BE2C (cell line): ENCODE data around the gene BID.

Experiments used
- DNase-seq: peaks from one replicate; pipeline ENCODE4 v3.0.0-alpha.2; 2020
- H3K27me3 ChIP-seq: fragments of 250-450 bp; sonication (Bioruptor Pico); 2 replicates; pipeline ENCODE4 v1.5.1; 2020; ENCODE audit warnings: mild to moderate bottlenecking
- H3K36me3 ChIP-seq: fragments of 250-450 bp; sonication (Bioruptor Pico); 2 replicates; pipeline ENCODE4 v1.5.1; 2020; ENCODE audit warnings: mild to moderate bottlenecking
- H3K4me1 ChIP-seq: fragments of 250-450 bp; sonication (Bioruptor Pico); 2 replicates; pipeline ENCODE4 v1.5.1; 2020
- H3K4me3 ChIP-seq: 2 replicates; pipeline ENCODE4 v1.5.1; 2011; ENCODE audit warnings: low read depth, low read length
- H3K9me3 ChIP-seq: fragments of 250-450 bp; sonication (Bioruptor Pico); 2 replicates; pipeline ENCODE4 v1.5.1; 2020
- TF ChIP-seq, protein P1 (sequence below): IDR thresholded peaks from 2 replicates; pipeline ENCODE4 v1.5.1; 2012; ENCODE audit warnings: mild to moderate bottlenecking, low read depth, low read length

Gene BID

DNA sequence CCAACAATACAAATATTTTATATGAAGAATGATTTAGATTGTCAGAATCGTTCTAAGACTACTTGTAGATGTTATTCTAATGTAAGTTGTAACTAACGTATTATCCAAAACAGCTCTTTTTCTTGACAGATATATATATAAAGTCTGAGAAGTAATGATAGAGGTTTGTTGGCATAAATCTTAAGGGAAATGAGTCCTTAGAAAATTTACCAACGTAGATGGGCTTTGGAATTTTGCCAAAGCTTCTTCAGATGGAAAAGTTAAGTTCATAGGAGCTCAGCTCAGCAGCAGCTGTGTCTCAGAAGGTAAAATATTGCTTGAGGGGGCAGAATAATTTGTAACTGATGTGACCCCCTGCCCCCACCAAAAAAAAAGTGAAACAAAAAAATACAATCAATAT, 66.7 kb downstream of the BID start:
- DNase-seq, result no peak
- TF ChIP-seq, protein P1, sequence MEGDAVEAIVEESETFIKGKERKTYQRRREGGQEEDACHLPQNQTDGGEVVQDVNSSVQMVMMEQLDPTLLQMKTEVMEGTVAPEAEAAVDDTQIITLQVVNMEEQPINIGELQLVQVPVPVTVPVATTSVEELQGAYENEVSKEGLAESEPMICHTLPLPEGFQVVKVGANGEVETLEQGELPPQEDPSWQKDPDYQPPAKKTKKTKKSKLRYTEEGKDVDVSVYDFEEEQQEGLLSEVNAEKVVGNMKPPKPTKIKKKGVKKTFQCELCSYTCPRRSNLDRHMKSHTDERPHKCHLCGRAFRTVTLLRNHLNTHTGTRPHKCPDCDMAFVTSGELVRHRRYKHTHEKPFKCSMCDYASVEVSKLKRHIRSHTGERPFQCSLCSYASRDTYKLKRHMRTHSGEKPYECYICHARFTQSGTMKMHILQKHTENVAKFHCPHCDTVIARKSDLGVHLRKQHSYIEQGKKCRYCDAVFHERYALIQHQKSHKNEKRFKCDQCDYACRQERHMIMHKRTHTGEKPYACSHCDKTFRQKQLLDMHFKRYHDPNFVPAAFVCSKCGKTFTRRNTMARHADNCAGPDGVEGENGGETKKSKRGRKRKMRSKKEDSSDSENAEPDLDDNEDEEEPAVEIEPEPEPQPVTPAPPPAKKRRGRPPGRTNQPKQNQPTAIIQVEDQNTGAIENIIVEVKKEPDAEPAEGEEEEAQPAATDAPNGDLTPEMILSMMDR, result no peak
- no peaks in the 10 kb centered on the region; the same call in 1 of the 2 replicates for H3K27me3 ChIP-seq
- peak overlapping the region; percentile 28 for H3K4me3 ChIP-seq
- H3K9me3 ChIP-seq, result no peaks in the 10 kb centered on the region
- H3K36me3 ChIP-seq, result peaks cover 25% of the 10 kb centered on the region
- peaks cover 20% of the 10 kb centered on the region for H3K4me1 ChIP-seq

DNA sequence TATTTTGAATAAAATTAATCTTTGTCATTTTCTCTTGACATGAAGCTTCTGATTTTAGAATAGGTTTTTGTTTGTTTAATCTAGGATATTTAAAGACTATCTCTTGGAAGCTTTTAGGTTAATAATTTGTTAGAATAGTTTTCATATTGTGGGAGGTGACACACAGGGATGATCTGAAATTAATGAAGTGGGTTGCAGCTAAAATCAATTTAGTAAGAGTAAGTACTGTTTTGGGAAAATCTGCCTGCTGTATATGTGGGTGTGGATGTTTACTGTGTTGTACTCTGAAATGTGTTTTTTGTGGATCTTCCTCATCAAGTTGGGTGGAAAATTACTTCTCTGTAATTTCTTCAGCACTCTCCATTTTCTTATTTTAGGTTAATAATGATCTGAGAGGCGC, 67.3 kb downstream of the BID start:
- H3K9me3 ChIP-seq, result no peaks in the 10 kb centered on the region
- H3K36me3 ChIP-seq, result peaks cover 28% of the 10 kb centered on the region
- TF ChIP-seq, protein P1, result no peak
- H3K27me3 ChIP-seq, result no peaks in the 10 kb centered on the region; the same call in 1 of the 2 replicates
- DNase-seq, result no peak
- H3K4me3 ChIP-seq, result peak overlapping the region; percentile 28
- H3K4me1 ChIP-seq, result peaks cover 16% of the 10 kb centered on the region

DNA sequence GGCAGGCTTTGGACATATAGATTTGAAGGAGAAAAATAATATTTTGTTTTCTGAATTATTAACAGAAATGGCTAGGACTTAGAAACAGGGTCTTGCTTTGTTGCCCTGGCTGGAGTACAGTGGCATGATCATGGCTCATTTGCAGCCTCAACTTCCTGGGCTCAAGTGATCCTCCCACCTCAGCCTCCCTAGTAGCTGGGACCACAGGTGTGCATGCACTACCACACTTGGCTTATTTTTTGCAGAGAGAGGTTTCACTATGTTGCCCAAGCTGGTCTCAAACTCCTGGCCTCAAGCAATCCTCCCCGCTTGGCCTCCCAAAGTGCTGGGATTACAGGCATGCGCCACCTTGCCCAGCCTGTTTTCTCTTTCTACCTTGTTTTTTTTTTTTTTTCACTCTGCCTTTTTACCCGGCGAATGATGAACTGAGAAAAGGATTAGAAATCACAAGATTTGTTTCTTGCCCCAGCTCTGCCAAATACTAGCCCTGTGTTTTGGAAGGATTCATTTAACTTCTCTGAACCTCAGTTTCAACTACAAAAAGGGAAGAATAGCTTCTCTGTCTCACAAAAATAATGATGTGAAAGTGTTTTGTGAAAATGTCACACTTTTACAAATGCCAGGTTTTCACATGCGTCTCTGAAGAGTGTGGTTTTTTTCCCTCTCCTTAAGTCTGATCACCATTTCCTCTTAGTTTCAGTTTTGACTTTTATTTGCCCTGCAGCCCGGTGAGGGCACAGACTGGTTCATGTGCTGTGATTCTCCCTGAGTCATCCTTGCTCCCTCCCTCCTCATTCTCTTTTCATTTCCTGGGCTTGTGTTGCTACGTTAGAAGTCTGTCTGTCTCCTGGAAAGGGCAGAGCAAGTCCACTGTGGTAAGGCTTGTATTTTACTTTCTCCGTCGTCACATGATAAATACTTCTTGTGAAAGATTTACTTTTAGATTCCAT, 68.0 kb downstream of the BID start:
- Histone ChIP-seq H3K27me3 (no peaks in the 10 kb centered on the region; the same call in 1 of the 2 replicates), H3K4me3 (peak overlapping the region; percentile 28), H3K9me3 (no peaks in the 10 kb centered on the region), H3K36me3 (peaks cover 28% of the 10 kb centered on the region), H3K4me1 (peaks cover 16% of the 10 kb centered on the region)
- peak; percentile 46 for DNase-seq
- TF ChIP-seq, protein P1, result no peak

DNA sequence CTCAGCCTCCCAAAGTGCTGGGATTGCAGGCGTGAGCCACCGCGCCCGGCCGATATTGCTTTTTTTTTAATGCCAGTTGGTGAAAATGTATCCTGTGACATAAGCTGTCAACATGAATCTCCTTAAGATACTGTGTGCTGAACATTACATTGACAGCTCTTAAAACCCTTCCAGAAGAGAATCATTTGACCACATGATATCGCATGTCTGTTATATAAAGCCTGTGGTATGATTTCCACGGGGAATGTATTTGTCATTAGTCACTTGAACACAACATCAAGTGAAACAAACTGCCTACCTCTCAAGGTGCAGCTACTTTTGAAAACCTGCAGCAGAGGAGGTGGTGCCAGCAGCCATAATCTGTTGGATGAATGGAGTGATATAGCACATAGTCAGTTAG, 68.7 kb downstream of the BID start:
- Histone ChIP-seq H3K4me3 (no peak overlapping the region), H3K27me3 (no peaks in the 10 kb centered on the region; the same call in 1 of the 2 replicates), H3K9me3 (no peaks in the 10 kb centered on the region), H3K4me1 (peaks cover 16% of the 10 kb centered on the region), H3K36me3 (peaks cover 28% of the 10 kb centered on the region)
- DNase-seq, result no peak
- TF ChIP-seq, protein P1, result no peak

DNA sequence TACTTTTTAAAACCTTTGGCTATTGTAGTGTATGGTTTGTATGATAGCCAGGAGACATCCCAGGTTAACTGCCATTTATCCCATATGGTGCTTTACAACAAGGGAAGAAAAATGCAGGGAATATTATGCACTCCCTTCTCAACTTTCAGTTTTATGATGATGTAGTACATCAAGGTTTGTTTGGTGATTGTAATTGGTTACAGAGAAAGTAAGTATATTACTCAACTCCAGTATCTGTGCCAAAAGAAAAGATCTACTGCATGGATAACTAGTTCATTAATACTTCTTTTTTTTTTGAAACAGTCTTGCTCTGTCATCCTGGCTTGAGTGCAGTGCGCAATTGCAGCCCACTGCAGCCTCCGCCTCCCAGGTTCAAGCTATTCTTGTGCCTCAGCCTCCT, 70.5 kb downstream of the BID start:
- H3K36me3 ChIP-seq, result peaks cover 26% of the 10 kb centered on the region
- no peak for DNase-seq
- no peak overlapping the region for H3K4me3 ChIP-seq
- TF ChIP-seq, protein P1, result no peak
- peaks cover 16% of the 10 kb centered on the region for H3K4me1 ChIP-seq
- no peaks in the 10 kb centered on the region for H3K9me3 ChIP-seq
- H3K27me3 ChIP-seq, result no peaks in the 10 kb centered on the region; the same call in 1 of the 2 replicates

DNA sequence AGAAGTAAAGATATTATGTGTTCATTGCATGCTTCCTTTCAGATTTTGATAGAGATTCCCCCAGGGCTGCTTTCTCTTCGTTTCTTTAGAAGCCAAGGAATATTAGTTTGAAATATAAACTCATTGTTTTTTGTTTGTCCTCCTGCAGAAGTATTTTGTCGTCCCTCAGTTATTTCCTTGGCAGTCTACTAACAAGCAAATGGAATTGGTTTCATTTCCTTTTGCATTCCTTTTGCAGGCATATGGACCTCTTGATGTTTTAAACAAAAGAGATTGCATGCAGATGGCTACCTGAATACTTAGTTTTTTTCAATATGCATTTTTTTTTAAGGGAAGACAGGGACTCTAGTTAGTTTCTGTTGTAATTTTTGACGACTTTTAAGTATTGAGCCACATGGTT, 73.5 kb downstream of the BID start:
- Histone ChIP-seq H3K9me3 (no peaks in the 10 kb centered on the region), H3K4me3 (no peak overlapping the region), H3K4me1 (no peaks in the 10 kb centered on the region), H3K27me3 (no peaks in the 10 kb centered on the region), H3K36me3 (peaks cover 23% of the 10 kb centered on the region)
- DNase-seq, result no peak
- TF ChIP-seq, protein P1, result no peak
